GM12874 (cell line): ENCODE results near the gene OR9I1.

ENCODE experiments used
- CTCF ChIP-seq: IDR thresholded peaks from 2 replicates; pipeline ENCODE4 v1.5.1; 2011; ENCODE audit warnings: low read depth, mild to moderate bottlenecking, control low read depth, low read length, moderate library complexity; ENCODE audit not compliant: insufficient read depth

Gene OR9I1

GRCh38 chr11:58070585-58070984 is 54.7 kb downstream of the OR9I1 start:
- no peak for TF ChIP-seq CTCF

- TF ChIP-seq CTCF, result 0 out of 2 replicates have a peak, but pooled peaks have one; percentile 15
Observed at GRCh38 chr11:58068655-58069054, 56.7 kb downstream of the OR9I1 start.

GRCh38 chr11:58067685-58068084 is 57.6 kb downstream of the OR9I1 start:
- no peak for TF ChIP-seq CTCF
